ENCODE measurements around the gene MNT.

MNT gene

GRCh38 chr17:2400474-2400866 is 390 bp downstream of the MNT start:
- H3K4me3 ChIP-seq: peak overlapping the region; percentile 94
- no peak for DNase-seq (ENCODE audit: low read depth, low spot score)
- no peaks in the 10 kb centered on the region for H3K9me3 ChIP-seq (ENCODE audit: low read depth, low read length)
- peak overlapping the region; percentile 89 for H3K27ac ChIP-seq
- peak overlapping the region; percentile 87 for H3K9ac ChIP-seq (ENCODE audit: insufficient read length)
- TF ChIP-seq POLR2AphosphoS5 (IDR thresholded peaks at IDR 0.05; ENCODE audit: borderline replicate concordance, low read depth, low read length): no peak
- TF ChIP-seq FOXP2 (optimal IDR thresholded peaks at IDR 0.05; ENCODE audit: control extremely low read depth, extremely low read length, insufficient read depth): no peak
- no peak for TF ChIP-seq EZH2 (IDR thresholded peaks at IDR 0.05)
- no peaks in the 10 kb centered on the region for H3K36me3 ChIP-seq (ENCODE audit: insufficient read depth, low read length)

- H3K36me3 ChIP-seq (ENCODE audit: insufficient read depth, low read length): no peaks in the 10 kb centered on the region
Observed at GRCh38 chr17:2399572-2400473, 1.0 kb downstream of the MNT start.

GRCh38 chr17:2398655-2399571 is 1.9 kb downstream of the MNT start:
- peak overlapping the region; percentile 94 for H3K4me3 ChIP-seq
- no peaks in the 10 kb centered on the region for H3K9me3 ChIP-seq (ENCODE audit: low read depth, low read length)
- no peaks in the 10 kb centered on the region for H3K36me3 ChIP-seq (ENCODE audit: insufficient read depth, low read length)
- peak overlapping the region; percentile 79 for H3K9ac ChIP-seq (ENCODE audit: insufficient read length)
- no peak for DNase-seq (ENCODE audit: low read depth, low spot score)
- peak overlapping the region; percentile 89 for H3K27ac ChIP-seq
- TF ChIP-seq FOXP2 (optimal IDR thresholded peaks at IDR 0.05; ENCODE audit: control extremely low read depth, extremely low read length, insufficient read depth): no peak
- no peak for TF ChIP-seq POLR2AphosphoS5 (IDR thresholded peaks at IDR 0.05; ENCODE audit: borderline replicate concordance, low read depth, low read length)
- TF ChIP-seq EZH2 (IDR thresholded peaks at IDR 0.05): no peak

More at GRCh38 chr17:2399572-2400473, 1.0 kb downstream of the MNT start:
- Histone ChIP-seq H3K9ac (ENCODE audit: insufficient read length) (peak overlapping the region; percentile 87), H3K27ac (peak overlapping the region; percentile 89), H3K4me3 (peak overlapping the region; percentile 94), H3K9me3 (ENCODE audit: low read depth, low read length) (no peaks in the 10 kb centered on the region)
- no peak for DNase-seq (ENCODE audit: low read depth, low spot score)
- peak; percentile 56 for TF ChIP-seq FOXP2 (optimal IDR thresholded peaks at IDR 0.05; ENCODE audit: control extremely low read depth, extremely low read length, insufficient read depth)
- 0 out of 2 replicates have a peak, but pooled peaks have one; percentile 35 for TF ChIP-seq POLR2AphosphoS5 (IDR thresholded peaks at IDR 0.05; ENCODE audit: borderline replicate concordance, low read depth, low read length)
- TF ChIP-seq EZH2 (IDR thresholded peaks at IDR 0.05): no peak

- peak overlapping the region; percentile 94 for H3K4me3 ChIP-seq
- no peaks in the 10 kb centered on the region for H3K36me3 ChIP-seq (ENCODE audit: insufficient read depth, low read length)
- TF ChIP-seq EZH2 (IDR thresholded peaks at IDR 0.05): no peak
- TF ChIP-seq POLR2AphosphoS5 (IDR thresholded peaks at IDR 0.05; ENCODE audit: borderline replicate concordance, low read depth, low read length): no peak
- no peak for TF ChIP-seq FOXP2 (optimal IDR thresholded peaks at IDR 0.05; ENCODE audit: control extremely low read depth, extremely low read length, insufficient read depth)
- no peak for DNase-seq (ENCODE audit: low read depth, low spot score)
- H3K9ac ChIP-seq (ENCODE audit: insufficient read length): peak overlapping the region; percentile 61
- no peaks in the 10 kb centered on the region for H3K9me3 ChIP-seq (ENCODE audit: low read depth, low read length)
- peak overlapping the region; percentile 89 for H3K27ac ChIP-seq
Observed at GRCh38 chr17:2398182-2398581, 2.7 kb downstream of the MNT start.

GRCh38 chr17:2397247-2398171 is 3.4 kb downstream of the MNT start:
- peak overlapping the region; percentile 19 for H3K9ac ChIP-seq (ENCODE audit: insufficient read length)
- peak overlapping the region; percentile 89 for H3K27ac ChIP-seq
- TF ChIP-seq POLR2AphosphoS5 (IDR thresholded peaks at IDR 0.05; ENCODE audit: borderline replicate concordance, low read depth, low read length): no peak
- TF ChIP-seq FOXP2 (optimal IDR thresholded peaks at IDR 0.05; ENCODE audit: control extremely low read depth, extremely low read length, insufficient read depth): no peak
- TF ChIP-seq EZH2 (IDR thresholded peaks at IDR 0.05): no peak
- H3K9me3 ChIP-seq (ENCODE audit: low read depth, low read length): no peaks in the 10 kb centered on the region
- DNase-seq (ENCODE audit: low read depth, low spot score): no peak
- no peaks in the 10 kb centered on the region for H3K36me3 ChIP-seq (ENCODE audit: insufficient read depth, low read length)
- H3K4me3 ChIP-seq: peak overlapping the region; percentile 70

- 0 out of 2 replicates have a peak, but pooled peaks have one; percentile 11 for TF ChIP-seq POLR2AphosphoS5 (IDR thresholded peaks at IDR 0.05; ENCODE audit: borderline replicate concordance, low read depth, low read length)
- no peak for TF ChIP-seq FOXP2 (optimal IDR thresholded peaks at IDR 0.05; ENCODE audit: control extremely low read depth, extremely low read length, insufficient read depth)
- Histone ChIP-seq H3K9me3 (ENCODE audit: low read depth, low read length) (no peaks in the 10 kb centered on the region), H3K36me3 (ENCODE audit: insufficient read depth, low read length) (no peaks in the 10 kb centered on the region), H3K4me3 (peak overlapping the region; percentile 70), H3K27ac (peak overlapping the region; percentile 89), H3K9ac (ENCODE audit: insufficient read length) (peak overlapping the region; percentile 19)
- no peak for DNase-seq (ENCODE audit: low read depth, low spot score)
Observed at GRCh38 chr17:2396568-2397246, 4.2 kb downstream of the MNT start.

- Histone ChIP-seq H3K4me3 (peak overlapping the region; percentile 70), H3K27ac (peak overlapping the region; percentile 89), H3K9ac (ENCODE audit: insufficient read length) (no peak overlapping the region), H3K36me3 (ENCODE audit: insufficient read depth, low read length) (no peaks in the 10 kb centered on the region), H3K9me3 (ENCODE audit: low read depth, low read length) (no peaks in the 10 kb centered on the region)
- no peak for TF ChIP-seq POLR2AphosphoS5 (IDR thresholded peaks at IDR 0.05; ENCODE audit: borderline replicate concordance, low read depth, low read length)
- DNase-seq (ENCODE audit: low read depth, low spot score): no peak
Observed at GRCh38 chr17:2396192-2396567, 4.7 kb downstream of the MNT start.

Data from SK-N-MC (cell line).